Stimulated activated CD4-positive, alpha-beta T cell treated with anti-CD3 and anti-CD28 coated beads, Interleukin-1b, Interleukin-23, amount 100 ng/mL, for 4 hours (primary cell): ENCODE data around the gene NAT9.

Source experiments
- DNase-seq, 2 donors: peaks; one replicate each; pipeline ENCODE4 v3.0.0-alpha.2; 2020; ENCODE audit warnings: low read depth in 2 of 2

NAT9 gene

GRCh38 chr17:74779948-74780400 is 3.8 kb upstream of the NAT9 start:
- peak in 1 of 2 donors; percentile 23 for DNase-seq

GRCh38 chr17:74779501-74779900 is 3.4 kb upstream of the NAT9 start:
- DNase-seq = no peak

GRCh38 chr17:74778960-74779359 is 2.8 kb upstream of the NAT9 start:
- DNase-seq = no peak

- no peak for DNase-seq
Measured at GRCh38 chr17:74777901-74778515, 1.9 kb upstream of the NAT9 start.

- DNase-seq = no peak
Measured at GRCh38 chr17:74776990-74777389, 845 bp upstream of the NAT9 start.

GRCh38 chr17:74775409-74776043 is 619 bp downstream of the NAT9 start:
- no peak for DNase-seq

- no peak for DNase-seq
Measured at GRCh38 chr17:74773871-74774286, 2.3 kb downstream of the NAT9 start.

- no peak for DNase-seq
Measured at GRCh38 chr17:74773414-74773813, 2.7 kb downstream of the NAT9 start.

GRCh38 chr17:74772053-74772452 is 4.1 kb downstream of the NAT9 start:
- DNase-seq = no peak

- DNase-seq = no peak
Measured at GRCh38 chr17:74771319-74771914, 4.7 kb downstream of the NAT9 start.

- DNase-seq = peak; percentile 60 to 66
Measured at GRCh38 chr17:74770498-74771318, 5.4 kb downstream of the NAT9 start.

- DNase-seq = no peak
Measured at GRCh38 chr17:74769856-74770497, 6.2 kb downstream of the NAT9 start.

- no peak for DNase-seq
Measured at GRCh38 chr17:74769266-74769855, 6.8 kb downstream of the NAT9 start.

GRCh38 chr17:74768763-74769114 is 7.4 kb downstream of the NAT9 start:
- DNase-seq = no peak

GRCh38 chr17:74768069-74768762 is 7.9 kb downstream of the NAT9 start:
- no peak for DNase-seq

GRCh38 chr17:74767111-74767516 is 9.0 kb downstream of the NAT9 start:
- no peak for DNase-seq

- no peak for DNase-seq
Measured at GRCh38 chr17:74766413-74766812, 9.7 kb downstream of the NAT9 start.

GRCh38 chr17:74764751-74765286 is 11.3 kb downstream of the NAT9 start:
- no peak for DNase-seq

GRCh38 chr17:74763565-74764387 is 12.4 kb downstream of the NAT9 start:
- DNase-seq = no peak

GRCh38 chr17:74761931-74762330 is 14.2 kb downstream of the NAT9 start:
- DNase-seq = no peak
